Cardiac muscle cell (in vitro differentiated cells and primary cell): ENCODE data around the gene GCDH. TPM values are rescaled to one million over a fixed set of nuclear protein-coding genes. Genes with fewer than 3 reads are reported as not detected.
A peak's percentile ranks its signal among the peaks of the same experiment; 100 is the strongest.

Source experiments
- DNase-seq, 2 donors: peaks; one replicate each; pipeline versions ENCODE4 v3.0.0 to v3.0.0-alpha.2; 2010 to 2017; ENCODE audit warnings: low read depth in 1 of 2, low spot score in 1 of 2
- H3K27ac ChIP-seq: fragments of 200-600 bp; sonication (generic); 2 replicates; pipeline ENCODE4 v1.5.1; 2016
- H3K27me3 ChIP-seq: fragments of 200-600 bp; sonication (generic); 2 replicates; pipeline ENCODE4 v1.6.0; 2016; ENCODE audit warnings: control low read depth
- H3K36me3 ChIP-seq: fragments of 200-600 bp; sonication (generic); 2 replicates; pipeline ENCODE4 v1.5.1; 2016; ENCODE audit warnings: control low read depth
- H3K4me1 ChIP-seq: fragments of 200-600 bp; sonication (generic); 2 replicates; pipeline ENCODE4 v1.8.1; 2017; ENCODE audit warnings: low read depth, mild to moderate bottlenecking, mixed run types
- H3K4me3 ChIP-seq: fragments of 200-600 bp; sonication (generic); 2 replicates; pipeline ENCODE4 v1.5.1; 2016; ENCODE audit warnings: mild to moderate bottlenecking
- H3K9me3 ChIP-seq: fragments of 200-600 bp; sonication (generic); 2 replicates; pipeline ENCODE4 v1.5.1; 2017; ENCODE audit warnings: low read depth, mild to moderate bottlenecking, control low read depth
- polyA plus RNA-seq: library from polyadenylated mRNA; unstranded; fragments of >200 nt; fragmentation: Nextera tagmentation; extraction: Ambion mirVana; gene quantifications from 2 replicates; pipeline ENCODE4 v1.2.1, GENCODE V29; 2016
- total RNA-seq: library from RNA; depleted of rRNA; stranded (reverse); fragments of >200 nt; gene quantifications from 2 replicates; pipeline ENCODE4 v1.2.3, GENCODE V29; 2016
- TF ChIP-seq, protein P1 (sequence below): IDR thresholded peaks from 2 replicates; pipeline ENCODE4 v1.5.1; 2012; ENCODE audit warnings: low read depth, mild to moderate bottlenecking, low read length

Gene GCDH
- total and polyA plus RNA-seq, 2 experiments from 2014 or later = 28.5 to 54.9 TPM

- Histone ChIP-seq H3K27me3 (no peaks in the 10 kb centered on the region), H3K27ac (no peak overlapping the region), H3K9me3 (no peaks in the 10 kb centered on the region), H3K4me1 (no peaks in the 10 kb centered on the region), H3K36me3 (no peaks in the 10 kb centered on the region), H3K4me3 (no peak overlapping the region)
- no peak for DNase-seq
- TF ChIP-seq, protein P1, sequence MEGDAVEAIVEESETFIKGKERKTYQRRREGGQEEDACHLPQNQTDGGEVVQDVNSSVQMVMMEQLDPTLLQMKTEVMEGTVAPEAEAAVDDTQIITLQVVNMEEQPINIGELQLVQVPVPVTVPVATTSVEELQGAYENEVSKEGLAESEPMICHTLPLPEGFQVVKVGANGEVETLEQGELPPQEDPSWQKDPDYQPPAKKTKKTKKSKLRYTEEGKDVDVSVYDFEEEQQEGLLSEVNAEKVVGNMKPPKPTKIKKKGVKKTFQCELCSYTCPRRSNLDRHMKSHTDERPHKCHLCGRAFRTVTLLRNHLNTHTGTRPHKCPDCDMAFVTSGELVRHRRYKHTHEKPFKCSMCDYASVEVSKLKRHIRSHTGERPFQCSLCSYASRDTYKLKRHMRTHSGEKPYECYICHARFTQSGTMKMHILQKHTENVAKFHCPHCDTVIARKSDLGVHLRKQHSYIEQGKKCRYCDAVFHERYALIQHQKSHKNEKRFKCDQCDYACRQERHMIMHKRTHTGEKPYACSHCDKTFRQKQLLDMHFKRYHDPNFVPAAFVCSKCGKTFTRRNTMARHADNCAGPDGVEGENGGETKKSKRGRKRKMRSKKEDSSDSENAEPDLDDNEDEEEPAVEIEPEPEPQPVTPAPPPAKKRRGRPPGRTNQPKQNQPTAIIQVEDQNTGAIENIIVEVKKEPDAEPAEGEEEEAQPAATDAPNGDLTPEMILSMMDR = no peak
These were observed 6.4 kb upstream of the GCDH start for GRCh38 chr19:12884627-12884925.

GRCh38 chr19:12884926-12885748 lies 5.8 kb upstream of the GCDH start:
- H3K9me3 ChIP-seq = no peaks in the 10 kb centered on the region
- peak overlapping the region; percentile 25 for H3K4me3 ChIP-seq
- TF ChIP-seq, protein P1 = peak; percentile 70
- H3K4me1 ChIP-seq = no peaks in the 10 kb centered on the region
- H3K36me3 ChIP-seq = no peaks in the 10 kb centered on the region
- peak; percentile 68 to 72 for DNase-seq
- no peaks in the 10 kb centered on the region for H3K27me3 ChIP-seq
- no peak overlapping the region for H3K27ac ChIP-seq

GRCh38 chr19:12885749-12886650 lies 5.0 kb upstream of the GCDH start:
- Histone ChIP-seq H3K36me3 (no peaks in the 10 kb centered on the region), H3K27me3 (no peaks in the 10 kb centered on the region), H3K4me1 (no peaks in the 10 kb centered on the region), H3K9me3 (no peaks in the 10 kb centered on the region), H3K4me3 (peak overlapping the region; percentile 25), H3K27ac (no peak overlapping the region)
- TF ChIP-seq, protein P1 = no peak
- no peak for DNase-seq

- no peak overlapping the region for H3K4me3 ChIP-seq
- TF ChIP-seq, protein P1 = no peak
These were observed 4.3 kb upstream of the GCDH start for GRCh38 chr19:12886651-12886968.

DNA sequence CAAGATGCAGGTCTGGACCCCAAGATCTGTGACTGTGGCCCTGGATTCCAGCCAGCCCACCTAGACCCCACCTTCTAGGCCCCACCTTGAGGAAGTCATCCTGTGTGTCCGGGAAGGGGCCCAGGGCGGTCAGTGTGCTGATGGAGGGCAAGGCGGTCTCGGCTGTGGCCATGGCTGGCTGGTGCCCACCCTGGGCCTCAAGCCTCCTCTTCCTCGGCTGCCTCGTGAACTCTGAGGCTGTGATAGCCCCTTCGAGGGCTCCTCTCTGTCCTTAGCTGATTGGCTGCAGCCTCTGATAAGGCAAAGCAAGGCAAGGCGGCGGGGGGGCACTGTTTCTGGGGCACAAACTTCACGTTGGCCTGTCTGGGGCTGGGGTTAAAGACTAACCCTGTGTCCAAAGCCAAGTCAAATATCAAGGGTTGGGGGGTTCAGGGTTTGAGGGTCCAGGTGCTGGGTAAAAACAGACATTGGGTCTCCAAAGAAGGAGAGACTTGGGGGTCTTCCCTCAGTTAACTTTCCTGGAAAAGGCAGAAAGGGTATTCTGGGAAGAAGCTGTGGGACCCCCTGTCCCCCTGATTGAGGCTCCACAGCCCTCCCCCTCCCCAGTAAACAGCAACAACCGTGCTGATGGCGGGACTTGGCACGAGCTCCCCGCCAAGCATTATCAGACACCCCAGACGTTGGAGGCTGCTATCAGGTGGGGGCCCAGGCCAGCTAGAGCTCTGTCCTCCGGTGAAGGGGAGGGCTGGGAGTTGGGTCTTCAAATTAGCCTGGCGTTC lies 3.8 kb upstream of the GCDH start, which contains the start of gene KLF1:
KLF1 (minus strand) TSS at position 233 of the 779 bp plus-strand sequence; CDS start at position 172, 61 bp downstream.
- Histone ChIP-seq H3K27me3 (no peaks in the 10 kb centered on the region), H3K36me3 (no peaks in the 10 kb centered on the region), H3K4me3 (peak within 1 kb of the TSS; percentile 25), H3K27ac (no peak within 1 kb of the TSS), H3K9me3 (no peaks in the 10 kb centered on the region), H3K4me1 (no peaks in the 10 kb centered on the region)
- TF ChIP-seq, protein P1 = no peak
- no peak for DNase-seq

More at GRCh38 chr19:12886651-12886968, 4.3 kb upstream of the GCDH start:
- DNase-seq = no peak
- Histone ChIP-seq H3K9me3 (no peaks in the 10 kb centered on the region), H3K4me1 (no peaks in the 10 kb centered on the region), H3K27me3 (no peaks in the 10 kb centered on the region), H3K27ac (no peak overlapping the region), H3K36me3 (no peaks in the 10 kb centered on the region)
